ENCODE data around the gene NFKB1. TPM values are rescaled to one million over a fixed set of nuclear protein-coding genes. Genes with fewer than 3 reads are reported as not detected.
"Not testable (repeated sequence)": the region's sequence is repeated elsewhere in the genome, so short reads cannot be mapped to it uniquely, and the experiment has no call there.

Gene NFKB1
- total RNA-seq, 2 donors from 2014 or later: 17.8 to 19.3 TPM

DNA sequence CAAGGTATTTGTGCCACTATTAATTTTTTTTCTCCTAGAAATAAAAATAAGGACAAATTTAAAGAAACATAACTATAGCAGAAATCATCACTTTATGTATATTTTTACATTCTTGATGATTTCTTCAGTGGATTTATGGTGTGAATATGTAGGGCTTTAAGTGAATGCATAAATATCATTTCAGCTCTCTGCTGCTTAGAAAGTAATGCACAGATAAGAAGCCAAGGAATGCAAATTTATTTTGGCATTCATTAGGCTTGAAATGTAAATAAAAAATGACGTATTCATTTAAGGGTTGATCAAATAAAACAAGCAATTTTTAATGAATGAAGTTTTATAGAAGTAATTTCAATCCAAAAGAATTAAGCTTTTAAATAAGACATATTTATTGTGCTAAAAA lies 66.3 kb downstream of the NFKB1 start:
- H3K27ac ChIP-seq: no peak overlapping the region
- H3K36me3 ChIP-seq: no peaks in the 10 kb centered on the region
- no peaks in the 10 kb centered on the region for H3K4me1 ChIP-seq
- no peaks in the 10 kb centered on the region for H3K9me3 ChIP-seq
- H3K4me3 ChIP-seq: no peak overlapping the region
- TF ChIP-seq, protein P1, sequence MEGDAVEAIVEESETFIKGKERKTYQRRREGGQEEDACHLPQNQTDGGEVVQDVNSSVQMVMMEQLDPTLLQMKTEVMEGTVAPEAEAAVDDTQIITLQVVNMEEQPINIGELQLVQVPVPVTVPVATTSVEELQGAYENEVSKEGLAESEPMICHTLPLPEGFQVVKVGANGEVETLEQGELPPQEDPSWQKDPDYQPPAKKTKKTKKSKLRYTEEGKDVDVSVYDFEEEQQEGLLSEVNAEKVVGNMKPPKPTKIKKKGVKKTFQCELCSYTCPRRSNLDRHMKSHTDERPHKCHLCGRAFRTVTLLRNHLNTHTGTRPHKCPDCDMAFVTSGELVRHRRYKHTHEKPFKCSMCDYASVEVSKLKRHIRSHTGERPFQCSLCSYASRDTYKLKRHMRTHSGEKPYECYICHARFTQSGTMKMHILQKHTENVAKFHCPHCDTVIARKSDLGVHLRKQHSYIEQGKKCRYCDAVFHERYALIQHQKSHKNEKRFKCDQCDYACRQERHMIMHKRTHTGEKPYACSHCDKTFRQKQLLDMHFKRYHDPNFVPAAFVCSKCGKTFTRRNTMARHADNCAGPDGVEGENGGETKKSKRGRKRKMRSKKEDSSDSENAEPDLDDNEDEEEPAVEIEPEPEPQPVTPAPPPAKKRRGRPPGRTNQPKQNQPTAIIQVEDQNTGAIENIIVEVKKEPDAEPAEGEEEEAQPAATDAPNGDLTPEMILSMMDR (IDR thresholded peaks at IDR 0.05): no peak
- no peak for DNase-seq (ENCODE audit: low spot score)
- H3K27me3 ChIP-seq: no peaks in the 10 kb centered on the region

DNA sequence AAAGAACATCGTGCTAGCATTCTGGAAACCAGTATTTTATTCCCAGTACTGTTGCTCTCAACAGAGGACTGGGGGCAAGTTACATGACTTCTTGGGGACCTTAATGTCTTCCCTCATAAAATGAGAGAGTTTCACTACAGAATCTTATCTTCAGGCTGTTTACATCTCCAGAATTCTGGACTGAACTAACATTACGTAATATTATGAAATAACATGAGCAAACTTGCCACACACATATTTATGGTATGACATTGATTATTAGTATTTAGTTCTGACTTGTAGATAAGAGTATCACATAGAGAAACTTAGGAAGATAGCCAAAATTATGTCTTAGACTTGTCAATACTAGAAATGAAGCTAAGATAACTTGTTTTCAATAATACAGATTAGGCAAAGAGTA lies 68.0 kb downstream of the NFKB1 start:
- DNase-seq (ENCODE audit: low spot score): no peak
- Histone ChIP-seq H3K4me1 (peaks cover 0 to under 1% of the 10 kb centered on the region in 2 donors), H3K27ac (no peak overlapping the region), H3K36me3 (no peaks in the 10 kb centered on the region), H3K27me3 (no peaks in the 10 kb centered on the region), H3K9me3 (no peaks in the 10 kb centered on the region), H3K4me3 (no peak overlapping the region)
- TF ChIP-seq, protein P1 (IDR thresholded peaks at IDR 0.05): no peak

DNA sequence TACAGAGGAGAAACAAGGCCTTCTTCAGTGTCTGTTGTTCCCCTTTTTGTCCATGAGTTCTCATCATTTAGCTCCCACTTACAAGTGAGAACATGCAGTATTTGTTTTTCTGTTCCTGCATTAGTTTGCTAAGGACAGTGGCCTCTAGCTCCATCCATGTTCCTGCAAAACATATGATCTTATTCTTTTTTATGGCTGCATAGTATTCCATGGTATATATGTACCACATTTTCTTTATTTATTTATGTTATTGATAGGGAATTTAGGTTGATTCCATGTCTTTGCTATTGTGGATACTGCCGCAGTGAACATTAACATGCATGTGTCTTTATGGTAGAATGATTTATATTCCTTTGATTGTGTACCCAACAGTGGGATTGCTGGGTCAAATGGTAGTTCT lies 69.1 kb downstream of the NFKB1 start:
- H3K36me3 ChIP-seq; H3K27me3 ChIP-seq; H3K9me3 ChIP-seq; DNase-seq (ENCODE audit: low spot score); H3K4me1 ChIP-seq; H3K4me3 ChIP-seq; H3K27ac ChIP-seq: not testable (repeated sequence)

DNA sequence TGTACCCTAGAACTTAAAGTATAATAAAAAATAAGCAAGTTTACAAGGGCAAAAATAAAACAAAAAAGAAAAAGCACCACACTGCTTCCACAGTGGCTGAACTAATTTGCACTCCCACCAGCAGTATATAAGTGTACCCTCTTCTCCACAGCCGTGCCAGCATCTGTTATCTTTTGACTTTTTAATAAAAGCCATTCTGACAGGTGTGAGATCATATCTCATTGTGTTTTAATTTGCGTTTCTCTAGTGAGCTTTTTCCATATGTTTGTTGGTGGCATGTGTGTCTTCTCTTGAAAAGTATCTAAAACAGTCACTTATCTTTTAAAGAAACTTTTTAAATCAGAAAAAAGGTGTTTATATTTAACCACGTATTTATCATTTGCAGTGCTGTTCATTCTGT lies 71.3 kb downstream of the NFKB1 start:
- Histone ChIP-seq H3K4me1 (peaks cover 0 to 4% of the 10 kb centered on the region in 2 donors), H3K27ac (no peak overlapping the region), H3K9me3 (no peaks in the 10 kb centered on the region), H3K27me3 (no peaks in the 10 kb centered on the region), H3K4me3 (no peak overlapping the region), H3K36me3 (peaks cover 7% of the 10 kb centered on the region)
- TF ChIP-seq, protein P1 (IDR thresholded peaks at IDR 0.05): no peak
- DNase-seq (ENCODE audit: low spot score): no peak

DNA sequence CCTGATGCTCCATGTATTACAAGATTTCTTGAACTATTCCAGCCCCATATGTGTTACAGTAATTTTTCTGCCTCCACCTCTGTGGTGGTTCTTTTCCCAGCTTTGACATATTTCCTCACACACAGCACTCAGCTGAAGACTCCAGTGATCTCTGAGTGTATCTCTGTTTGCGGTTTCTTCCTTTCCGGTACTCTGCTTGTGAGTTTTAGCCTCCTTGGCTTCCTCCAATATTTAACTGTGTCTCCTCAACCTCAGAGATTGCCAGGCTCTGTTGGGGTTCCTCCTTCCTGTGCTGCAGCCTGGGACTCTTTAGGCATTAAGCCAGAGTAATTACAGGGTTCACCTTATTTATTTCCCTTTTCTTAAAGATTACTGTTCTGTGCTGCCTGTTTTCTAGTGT lies 73.2 kb downstream of the NFKB1 start:
- Histone ChIP-seq H3K4me3 (no peak overlapping the region), H3K27ac (no peak overlapping the region), H3K36me3 (peaks cover 17% of the 10 kb centered on the region), H3K9me3 (no peaks in the 10 kb centered on the region), H3K27me3 (no peaks in the 10 kb centered on the region), H3K4me1 (peaks cover 0 to 15% of the 10 kb centered on the region in 2 donors)
- DNase-seq (ENCODE audit: low spot score): no peak
- TF ChIP-seq, protein P1 (IDR thresholded peaks at IDR 0.05): no peak

DNA sequence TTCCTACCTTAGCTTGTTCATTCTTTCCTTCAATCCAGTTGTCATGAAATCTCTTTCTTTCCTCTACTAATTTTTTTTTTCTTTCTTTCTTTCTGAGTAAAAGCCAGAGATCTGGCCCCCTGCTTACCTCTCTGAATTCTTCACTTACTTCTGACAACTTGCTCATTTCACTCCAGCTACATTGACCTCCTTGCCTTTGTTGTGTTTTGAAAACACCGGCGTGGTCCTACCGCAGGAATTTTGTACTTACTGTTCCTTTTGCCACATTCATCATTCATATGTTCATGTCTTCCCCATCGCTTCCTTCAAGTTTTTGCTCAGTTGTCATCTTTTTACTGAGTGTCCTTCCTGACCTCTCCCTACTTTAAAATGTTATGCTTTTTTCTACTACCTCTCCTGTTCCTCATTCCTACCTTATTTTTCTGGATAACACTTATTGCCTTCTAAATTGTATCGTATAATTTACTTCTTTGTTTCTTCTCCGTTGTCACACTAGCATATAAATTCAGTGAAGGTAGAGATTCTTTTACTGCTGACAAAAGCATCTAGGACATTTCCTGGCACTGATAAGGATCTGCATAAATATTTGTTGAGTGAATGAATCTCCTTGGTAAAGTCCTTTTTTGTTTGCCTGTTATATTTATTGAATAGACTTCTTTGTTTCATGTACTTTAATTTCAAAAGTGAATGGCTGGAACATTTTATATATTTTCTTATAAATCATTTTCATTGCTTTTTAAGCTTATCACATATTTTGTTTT lies 74.4 kb downstream of the NFKB1 start:
- Histone ChIP-seq H3K9me3 (no peaks in the 10 kb centered on the region), H3K4me1 (peaks cover 0 to 18% of the 10 kb centered on the region in 2 donors), H3K4me3 (no peak overlapping the region), H3K36me3 (peaks cover 17% of the 10 kb centered on the region), H3K27me3 (no peaks in the 10 kb centered on the region), H3K27ac (no peak overlapping the region)
- DNase-seq (ENCODE audit: low spot score): no peak
- TF ChIP-seq, protein P1 (IDR thresholded peaks at IDR 0.05): no peak
